DOHH2 (cell line): ENCODE results near the gene ARHGEF4.

Source experiments
- H3F3A ChIP-seq: fragments of 200-600 bp; sonication (generic), shearing (Covaris generic); 2 replicates; pipeline ENCODE4 v1.6.0; 2016; ENCODE audit warnings: antibody characterized with exemption, mild to moderate bottlenecking; ENCODE audit not compliant: control insufficient read depth, insufficient read depth
- H3K27ac ChIP-seq: fragments of 200-600 bp; sonication (generic); 2 replicates; pipeline ENCODE4 v1.5.1; 2014; ENCODE audit warnings: low read depth, mild to moderate bottlenecking, low read length, moderate library complexity
- H3K27me3 ChIP-seq: fragments of 200-600 bp; sonication (generic); 2 replicates; pipeline ENCODE4 v1.6.1; 2014; ENCODE audit warnings: mild to moderate bottlenecking, low read length, mixed read lengths; ENCODE audit not compliant: control insufficient read depth
- H3K36me3 ChIP-seq: fragments of 200-600 bp; sonication (generic); 2 replicates; pipeline ENCODE4 v1.6.1; 2014; ENCODE audit warnings: mild to moderate bottlenecking, low read length, moderate library complexity, mixed read lengths; ENCODE audit not compliant: control insufficient read depth
- H3K4me1 ChIP-seq: fragments of 200-600 bp; sonication (generic); 2 replicates; pipeline ENCODE4 v1.6.1; 2014; ENCODE audit warnings: mild to moderate bottlenecking, low read length, mixed read lengths; ENCODE audit not compliant: control insufficient read depth
- H3K4me2 ChIP-seq: fragments of 200-600 bp; sonication (generic); 2 replicates; pipeline ENCODE4 v1.6.0; 2014; ENCODE audit warnings: mild to moderate bottlenecking, low read length, moderate library complexity
- H3K4me3 ChIP-seq: fragments of 200-600 bp; sonication (generic); 2 replicates; pipeline ENCODE4 v1.5.1; 2014; ENCODE audit warnings: mild to moderate bottlenecking, low read length, mixed read lengths
- H3K79me2 ChIP-seq: fragments of 200-600 bp; sonication (generic); 2 replicates; pipeline ENCODE4 v1.6.1; 2014; ENCODE audit warnings: mild to moderate bottlenecking, low read length, mixed read lengths; ENCODE audit not compliant: control insufficient read depth
- H3K9me2 ChIP-seq: fragments of 200-600 bp; sonication (generic); replicated peaks from 2 replicates; pipeline ENCODE4 v1.6.1; 2014; ENCODE audit warnings: mild to moderate bottlenecking, low read length, mixed read lengths; ENCODE audit not compliant: control insufficient read depth
- H3K9me3 ChIP-seq: fragments of 200-600 bp; sonication (generic); 2 replicates; pipeline ENCODE4 v1.6.1; 2014; ENCODE audit warnings: antibody characterized with exemption, low read length, mixed read lengths; ENCODE audit not compliant: control insufficient read depth, insufficient read depth
- H4K20me1 ChIP-seq: fragments of 200-600 bp; sonication (generic); 2 replicates; pipeline ENCODE4 v1.6.0; 2014; ENCODE audit warnings: low read depth, mild to moderate bottlenecking, antibody characterized with exemption, low read length, moderate library complexity; ENCODE audit not compliant: control insufficient read depth, insufficient read depth
- EZH2phosphoT487 ChIP-seq: fragments of 200-600 bp; sonication (generic); IDR thresholded peaks from 2 replicates; pipeline ENCODE4 v1.6.1; 2017; ENCODE audit warnings: borderline replicate concordance, mild to moderate bottlenecking, antibody characterized with exemption, low read length, moderate library complexity, mixed read lengths
- TF ChIP-seq, protein P1 (sequence below): fragments of 200-600 bp; sonication (generic); IDR thresholded peaks from one replicate; pipeline ENCODE4 v1.5.1; 2014; ENCODE audit warnings: antibody characterized with exemption, mild to moderate bottlenecking, low read depth, low read length; ENCODE audit not compliant: poor library complexity, severe bottlenecking

ARHGEF4 gene

DNA sequence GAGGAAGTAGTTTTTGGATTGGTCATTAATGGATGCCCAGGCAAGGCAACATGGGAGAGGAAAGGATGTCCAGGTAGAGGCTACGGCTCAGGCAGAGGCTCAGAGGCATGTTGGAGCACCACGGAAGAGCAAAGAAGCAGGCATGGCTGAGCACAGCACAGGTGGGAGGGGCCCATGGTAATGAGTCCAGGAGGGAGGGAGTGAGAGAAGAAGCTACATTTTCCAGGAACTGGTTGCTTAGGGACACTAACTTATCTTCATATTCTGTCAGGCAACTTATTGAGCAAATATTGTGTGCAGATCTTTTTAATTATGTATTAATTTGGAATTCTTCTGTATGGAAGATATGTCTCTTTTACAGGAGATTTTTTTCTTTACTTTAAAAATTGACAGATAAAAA, 42.2 kb downstream of the ARHGEF4 start:
- Histone ChIP-seq H3K4me3 (no peak overlapping the region), H3K9me3 (no peaks in the 10 kb centered on the region), H3K9me2 (no peaks in the 10 kb centered on the region), H3F3A (no peaks in the 10 kb centered on the region), H3K27me3 (no peaks in the 10 kb centered on the region), H3K4me2 (no peak overlapping the region), H4K20me1 (no peaks in the 10 kb centered on the region), H3K36me3 (no peaks in the 10 kb centered on the region), H3K27ac (no peak overlapping the region), H3K79me2 (no peaks in the 10 kb centered on the region), H3K4me1 (no peaks in the 10 kb centered on the region)
- TF ChIP-seq, protein P1, sequence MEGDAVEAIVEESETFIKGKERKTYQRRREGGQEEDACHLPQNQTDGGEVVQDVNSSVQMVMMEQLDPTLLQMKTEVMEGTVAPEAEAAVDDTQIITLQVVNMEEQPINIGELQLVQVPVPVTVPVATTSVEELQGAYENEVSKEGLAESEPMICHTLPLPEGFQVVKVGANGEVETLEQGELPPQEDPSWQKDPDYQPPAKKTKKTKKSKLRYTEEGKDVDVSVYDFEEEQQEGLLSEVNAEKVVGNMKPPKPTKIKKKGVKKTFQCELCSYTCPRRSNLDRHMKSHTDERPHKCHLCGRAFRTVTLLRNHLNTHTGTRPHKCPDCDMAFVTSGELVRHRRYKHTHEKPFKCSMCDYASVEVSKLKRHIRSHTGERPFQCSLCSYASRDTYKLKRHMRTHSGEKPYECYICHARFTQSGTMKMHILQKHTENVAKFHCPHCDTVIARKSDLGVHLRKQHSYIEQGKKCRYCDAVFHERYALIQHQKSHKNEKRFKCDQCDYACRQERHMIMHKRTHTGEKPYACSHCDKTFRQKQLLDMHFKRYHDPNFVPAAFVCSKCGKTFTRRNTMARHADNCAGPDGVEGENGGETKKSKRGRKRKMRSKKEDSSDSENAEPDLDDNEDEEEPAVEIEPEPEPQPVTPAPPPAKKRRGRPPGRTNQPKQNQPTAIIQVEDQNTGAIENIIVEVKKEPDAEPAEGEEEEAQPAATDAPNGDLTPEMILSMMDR: no peak
- TF ChIP-seq EZH2phosphoT487: no peak

DNA sequence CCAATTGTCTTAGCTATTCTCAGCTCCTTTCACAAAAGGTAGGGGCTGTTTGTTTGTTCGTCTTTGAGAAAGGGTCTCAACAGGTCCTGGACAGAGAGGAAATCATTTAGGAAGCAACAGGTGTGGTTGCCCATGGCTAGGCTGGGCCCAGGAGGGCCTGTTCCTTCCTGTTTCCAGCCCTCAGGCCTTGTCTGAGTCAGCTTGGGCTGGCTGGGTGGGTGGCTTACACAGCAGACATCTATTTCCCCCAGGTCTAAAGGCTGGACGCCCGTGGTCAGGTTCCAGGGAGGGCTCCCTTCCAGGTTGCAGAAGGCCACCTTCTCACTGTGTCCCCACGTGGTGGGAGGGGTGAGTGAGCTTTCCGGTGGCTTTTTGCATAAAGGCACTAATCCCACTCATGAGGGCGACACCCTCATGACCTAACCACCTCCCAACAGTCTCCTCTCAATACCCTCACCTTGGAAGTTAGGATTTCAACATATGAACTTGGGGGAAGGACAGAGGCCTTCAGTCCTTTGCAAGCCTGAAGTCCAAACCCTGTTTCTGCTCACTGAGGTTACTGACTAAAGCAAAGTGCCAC, 45.5 kb downstream of the ARHGEF4 start:
- Histone ChIP-seq H3K27me3 (no peaks in the 10 kb centered on the region), H3K9me3 (no peaks in the 10 kb centered on the region), H3F3A (no peaks in the 10 kb centered on the region), H3K79me2 (no peaks in the 10 kb centered on the region), H3K27ac (no peak overlapping the region), H3K4me1 (no peaks in the 10 kb centered on the region), H3K4me2 (no peak overlapping the region), H3K4me3 (no peak overlapping the region), H3K9me2 (no peaks in the 10 kb centered on the region), H4K20me1 (no peaks in the 10 kb centered on the region), H3K36me3 (no peaks in the 10 kb centered on the region)
- TF ChIP-seq, protein P1: no peak
- no peak for TF ChIP-seq EZH2phosphoT487

DNA sequence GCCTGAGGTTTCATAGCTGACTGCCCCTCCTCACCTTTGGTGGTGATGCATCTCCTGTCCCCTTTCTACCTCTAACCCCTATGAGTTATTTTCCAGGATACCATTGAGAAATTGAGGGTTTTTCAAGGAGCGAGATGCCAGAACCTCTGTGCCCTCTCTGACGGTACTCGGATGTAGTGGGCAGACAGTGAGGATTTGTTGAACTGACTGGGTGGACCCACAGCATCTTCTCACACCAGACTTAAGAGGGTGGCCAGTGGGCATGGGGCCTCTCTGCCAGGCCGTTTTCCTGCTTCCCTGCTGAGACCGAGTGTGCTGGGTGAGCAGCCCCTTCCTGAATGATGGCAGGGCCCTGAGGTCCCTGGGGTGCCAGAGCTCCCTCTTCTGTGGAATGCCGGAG, 46.3 kb downstream of the ARHGEF4 start:
- Histone ChIP-seq H3K27me3 (peaks cover 5% of the 10 kb centered on the region; the same call in 1 of the 2 replicates), H3K9me2 (no peaks in the 10 kb centered on the region), H3K27ac (no peak overlapping the region), H3K79me2 (no peaks in the 10 kb centered on the region), H3K4me3 (no peak overlapping the region), H3K36me3 (no peaks in the 10 kb centered on the region), H3F3A (no peaks in the 10 kb centered on the region), H3K4me2 (no peak overlapping the region), H4K20me1 (no peaks in the 10 kb centered on the region), H3K4me1 (no peaks in the 10 kb centered on the region), H3K9me3 (no peaks in the 10 kb centered on the region)
- TF ChIP-seq, protein P1: no peak
- TF ChIP-seq EZH2phosphoT487: no peak
